HG03469 (cell line): ENCODE data around the gene SLC12A6.
"Not testable (repeated sequence)": the region's sequence is repeated elsewhere in the genome, so short reads cannot be mapped to it uniquely, and the experiment has no call there.

Experiments used
- ATAC-seq: cut with Tn5 transposase; IDR thresholded peaks from one replicate; pipeline ENCODE4 v1.9.1; 2021; ENCODE audit warnings: mild to moderate bottlenecking, moderate library complexity, moderate number of reproducible peaks; ENCODE audit not compliant: unreplicated experiment

The SLC12A6 gene

DNA sequence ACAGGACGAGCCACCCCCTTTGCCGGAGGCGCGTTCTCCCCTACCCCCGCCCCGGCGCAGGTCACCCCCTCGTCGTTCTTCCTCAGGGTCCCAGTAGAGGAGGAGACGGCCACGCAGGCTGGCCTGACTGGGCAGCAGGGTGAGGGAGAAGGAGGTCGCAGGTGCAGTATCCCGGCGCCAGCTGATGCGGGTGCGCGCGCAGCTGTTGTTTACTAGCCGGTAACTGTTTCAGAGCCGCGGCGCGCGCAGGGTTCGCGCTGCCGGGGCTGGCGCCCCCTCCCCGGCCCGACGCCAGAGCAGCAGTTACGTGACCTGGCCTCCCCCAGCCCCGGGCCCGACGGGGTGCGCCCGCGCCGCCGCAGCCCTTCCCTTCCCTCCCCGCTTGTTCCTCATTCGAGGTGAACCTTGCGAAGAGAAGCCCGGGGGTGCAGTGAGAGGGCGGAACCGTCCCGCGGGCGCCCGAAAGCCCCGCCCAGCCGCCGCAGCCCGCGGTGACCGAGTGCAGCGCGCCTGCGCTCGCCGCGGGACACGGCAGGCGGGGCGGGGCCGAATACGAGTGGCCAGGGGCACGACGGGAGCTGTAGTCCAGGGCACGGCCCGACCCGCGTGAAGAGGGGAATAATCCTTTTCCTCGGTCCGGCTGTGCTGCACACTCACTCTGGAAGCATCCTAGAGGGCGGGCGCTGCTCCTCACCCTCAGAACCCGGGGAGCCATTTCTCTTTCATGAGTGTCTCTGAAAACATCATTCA, at the start of gene SLC12A6:
SLC12A6 (minus strand) TSS at position 225 of the 750 bp plus-strand sequence. CDS start 1,101 bp downstream, outside the sequence.
- ATAC-seq = peak; percentile 50

DNA sequence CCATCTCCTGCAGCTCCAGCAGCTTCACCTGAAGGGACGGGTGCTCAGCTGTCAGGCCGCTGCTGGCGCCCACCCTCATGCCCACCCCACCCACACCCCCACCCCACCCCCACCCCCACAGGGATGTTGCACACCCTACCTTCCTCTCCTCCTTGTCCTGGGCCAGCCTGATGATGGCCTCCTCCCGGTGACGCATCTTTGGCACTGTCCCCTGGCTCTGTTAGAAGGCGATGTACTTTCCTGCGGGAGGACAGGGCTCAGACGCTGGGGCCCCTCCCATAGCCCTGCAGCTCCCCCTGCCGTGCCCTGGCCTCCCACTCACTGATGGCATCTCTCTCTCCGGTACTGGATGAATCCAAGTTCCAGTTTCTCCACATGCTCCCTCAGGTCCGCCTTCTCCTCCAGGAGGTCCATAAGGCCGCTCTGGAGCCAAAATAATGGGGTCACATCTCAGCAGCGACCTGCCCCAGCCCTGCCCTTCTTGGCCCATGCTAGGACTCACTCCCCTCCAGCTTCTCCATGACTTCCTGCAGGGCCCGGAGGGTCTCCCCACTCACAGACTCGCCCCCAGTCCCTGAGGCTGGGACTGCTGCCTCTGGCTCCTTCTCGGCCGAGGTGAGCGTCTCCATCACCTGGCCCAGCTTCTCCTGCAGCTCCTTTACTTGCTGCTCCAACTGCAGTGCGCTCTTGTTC, 44.4 kb upstream of the SLC12A6 start:
- ATAC-seq = not testable (repeated sequence)

DNA sequence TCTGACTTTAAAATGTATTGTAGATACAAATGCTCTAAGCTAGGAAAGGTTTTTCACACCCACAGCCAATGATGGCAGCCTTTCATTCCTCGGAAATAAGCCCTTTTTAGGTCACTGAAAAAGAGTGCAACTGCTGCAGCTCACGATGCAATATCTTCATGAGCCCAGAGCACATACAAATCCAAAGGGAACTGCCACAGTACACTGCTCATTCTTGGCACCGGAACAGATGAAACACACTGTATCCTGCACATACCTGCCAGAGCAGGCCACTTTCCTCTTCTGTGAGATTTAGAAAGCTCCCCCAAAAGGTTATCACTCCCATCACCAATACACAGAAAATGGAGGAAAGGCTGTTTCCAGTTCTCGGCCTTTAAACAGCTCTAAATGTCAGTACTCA, 42.9 kb upstream of the SLC12A6 start:
- ATAC-seq = not testable (repeated sequence)

DNA sequence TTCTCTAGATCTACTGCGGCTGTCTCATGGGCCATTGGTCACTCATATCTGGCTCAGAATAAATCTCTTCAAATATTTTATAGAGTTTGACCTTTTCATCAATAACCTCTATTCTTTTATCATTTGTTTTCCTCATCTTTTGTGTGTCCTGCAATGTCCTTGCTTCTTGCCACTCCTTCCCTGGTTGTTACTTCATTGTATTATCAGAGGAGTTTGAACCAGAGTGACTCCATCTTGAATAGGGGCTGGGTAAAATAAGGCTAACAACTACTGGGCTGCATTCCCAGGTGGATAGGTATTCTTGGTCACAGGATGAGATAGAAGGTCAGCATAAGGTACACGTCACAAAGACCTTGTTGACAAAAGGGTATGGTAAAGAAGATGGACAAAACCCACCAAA, 39.3 kb upstream of the SLC12A6 start:
- ATAC-seq = no peak

DNA sequence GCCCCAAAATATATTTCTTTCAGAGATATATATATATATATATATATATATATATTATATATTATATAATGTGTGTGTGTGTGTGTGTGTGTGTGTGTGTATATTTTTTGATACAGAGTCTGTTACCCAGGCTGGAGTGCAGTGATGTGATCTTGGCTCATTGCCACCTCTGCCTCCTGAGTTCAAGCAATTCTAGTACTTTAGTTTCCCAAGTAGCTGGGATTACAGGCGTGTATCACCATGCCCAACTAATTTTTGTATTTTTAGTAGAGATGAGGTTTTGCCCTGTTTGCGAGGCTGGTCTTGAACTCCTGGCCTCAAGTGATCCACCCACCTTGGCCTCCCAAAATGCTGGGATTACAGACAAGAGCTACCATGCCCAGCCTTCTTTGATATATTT, 38.0 kb upstream of the SLC12A6 start:
- not testable (repeated sequence) for ATAC-seq

DNA sequence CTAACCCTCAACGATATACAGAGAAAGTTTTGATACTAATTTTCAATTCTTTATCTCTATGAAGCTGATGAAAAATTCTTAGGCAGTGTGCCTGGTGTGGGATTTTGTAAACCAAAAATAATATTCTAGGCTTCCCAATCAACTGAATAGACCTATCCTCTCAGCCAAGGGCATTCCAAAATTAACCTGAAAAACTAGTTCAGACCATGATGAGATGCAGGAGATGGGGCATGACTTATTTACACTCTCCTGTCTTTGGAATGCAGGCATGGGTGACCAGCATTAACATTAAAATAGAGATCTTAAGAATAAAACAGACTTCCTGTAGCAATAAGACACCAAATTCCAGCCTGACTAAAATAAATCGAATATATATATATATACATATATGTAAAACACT, 37.2 kb upstream of the SLC12A6 start:
- no peak for ATAC-seq

DNA sequence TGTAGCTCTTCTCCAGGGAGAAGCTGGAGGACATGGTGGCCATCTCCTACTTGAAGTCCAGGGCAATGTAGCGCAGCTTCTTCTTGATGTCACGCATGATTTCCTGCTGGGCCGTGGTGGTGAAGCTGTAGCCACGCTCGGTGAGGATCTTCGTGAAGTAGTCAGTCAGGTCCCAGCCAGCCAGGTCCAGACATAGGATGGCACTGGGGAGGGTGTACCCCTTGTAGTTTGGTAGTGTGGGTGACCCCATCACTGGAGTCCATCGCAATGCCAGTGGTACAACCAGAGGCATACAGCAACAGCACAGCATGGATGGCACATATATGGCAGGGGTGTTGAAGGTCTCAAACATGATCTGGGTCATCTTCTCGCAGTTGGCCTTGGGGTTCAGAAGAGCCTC, 36.4 kb upstream of the SLC12A6 start:
- ATAC-seq = no peak

DNA sequence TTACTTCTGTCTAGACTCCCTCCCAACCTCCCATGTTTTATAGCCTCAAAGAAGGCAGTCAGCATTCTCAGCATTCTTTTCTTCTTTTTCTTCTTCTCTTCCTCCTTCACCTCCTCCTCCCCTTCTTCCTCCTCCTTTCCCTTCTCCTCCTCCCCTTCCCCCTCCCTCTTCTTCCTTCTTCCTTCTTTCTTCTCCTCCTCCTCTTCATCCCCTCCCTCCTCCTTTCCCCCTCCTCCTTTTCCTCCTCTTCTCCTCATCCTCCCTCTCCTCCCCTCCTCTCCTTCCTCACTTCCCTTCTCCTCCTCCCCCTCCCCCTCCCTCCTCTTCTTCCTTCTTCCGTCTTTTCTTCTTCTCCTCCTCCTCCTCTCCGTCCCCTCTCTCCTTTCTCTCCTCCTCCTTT, 33.1 kb upstream of the SLC12A6 start:
- no peak for ATAC-seq

DNA sequence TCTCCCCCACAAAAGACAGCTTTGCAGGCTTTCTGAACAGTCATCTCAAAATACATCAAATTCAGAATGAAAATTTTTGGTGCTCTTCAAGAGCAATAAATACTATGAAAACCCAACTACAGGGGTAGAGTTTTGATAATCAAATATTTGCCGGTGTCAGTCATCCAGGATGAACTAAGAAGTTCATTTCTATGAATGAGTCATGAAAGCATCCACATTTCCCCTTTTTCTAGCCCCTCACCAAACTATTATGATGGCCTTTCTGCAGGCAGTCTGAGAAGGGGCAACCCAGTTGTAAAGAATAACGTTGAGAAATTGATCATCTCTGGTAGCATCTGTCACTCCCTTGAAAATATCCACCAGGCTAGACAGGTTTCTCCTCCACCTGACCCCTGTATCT, 32.5 kb upstream of the SLC12A6 start:
- no peak for ATAC-seq

DNA sequence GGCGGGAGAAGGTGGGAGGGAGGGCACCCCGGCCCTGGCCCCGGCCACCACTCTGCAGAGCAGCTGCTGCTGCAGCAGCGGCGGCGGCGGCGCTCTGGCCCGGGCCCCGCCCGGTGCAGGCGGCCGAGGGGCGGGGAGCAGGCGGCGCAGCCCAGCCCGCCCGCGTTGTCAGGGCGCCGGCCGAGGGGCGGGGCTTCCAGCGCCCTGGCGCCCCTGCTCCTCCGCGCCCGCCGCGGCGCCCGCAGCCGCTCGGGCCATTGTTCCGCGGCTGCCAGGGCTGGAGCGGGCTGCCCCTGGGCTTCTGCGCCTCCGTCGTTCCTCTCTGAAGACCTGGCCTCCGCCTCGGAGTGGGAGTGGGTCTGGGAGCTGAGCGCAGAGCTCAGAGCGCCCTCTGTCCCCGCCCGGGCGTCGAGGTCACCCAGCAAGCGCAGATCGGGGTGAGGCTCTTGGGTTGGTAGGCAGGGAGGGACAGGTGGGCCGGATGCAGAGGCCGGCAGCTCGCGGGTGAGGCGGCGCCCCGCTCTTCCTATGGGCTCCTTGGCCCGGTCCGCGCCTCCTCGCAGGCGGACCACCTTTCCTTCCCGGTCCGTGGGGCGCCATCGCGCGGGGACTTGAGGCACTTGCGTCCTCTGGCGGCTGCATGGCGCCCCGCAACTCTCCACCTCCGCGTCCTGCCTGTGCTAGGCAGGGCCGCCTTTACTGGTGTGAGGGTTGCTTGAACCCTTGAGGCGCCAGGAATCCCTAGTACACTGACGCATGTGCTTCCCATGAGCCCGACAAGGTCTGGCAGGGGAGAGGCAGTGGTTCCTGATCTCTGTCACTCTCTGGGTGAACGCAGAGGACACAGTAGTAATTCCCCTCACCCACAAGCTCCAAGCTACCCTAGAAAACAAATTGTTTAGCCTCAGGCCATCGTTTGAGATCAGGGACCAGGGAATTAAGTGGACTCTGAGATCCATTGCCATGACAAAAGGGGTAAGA, 29.8 kb upstream of the SLC12A6 start, which contains the start of gene LPCAT4:
LPCAT4 (minus strand) TSS at position 96 of the 981 bp plus-strand sequence. CDS start 96 bp downstream, outside the sequence.
- peak; percentile 63 for ATAC-seq

DNA sequence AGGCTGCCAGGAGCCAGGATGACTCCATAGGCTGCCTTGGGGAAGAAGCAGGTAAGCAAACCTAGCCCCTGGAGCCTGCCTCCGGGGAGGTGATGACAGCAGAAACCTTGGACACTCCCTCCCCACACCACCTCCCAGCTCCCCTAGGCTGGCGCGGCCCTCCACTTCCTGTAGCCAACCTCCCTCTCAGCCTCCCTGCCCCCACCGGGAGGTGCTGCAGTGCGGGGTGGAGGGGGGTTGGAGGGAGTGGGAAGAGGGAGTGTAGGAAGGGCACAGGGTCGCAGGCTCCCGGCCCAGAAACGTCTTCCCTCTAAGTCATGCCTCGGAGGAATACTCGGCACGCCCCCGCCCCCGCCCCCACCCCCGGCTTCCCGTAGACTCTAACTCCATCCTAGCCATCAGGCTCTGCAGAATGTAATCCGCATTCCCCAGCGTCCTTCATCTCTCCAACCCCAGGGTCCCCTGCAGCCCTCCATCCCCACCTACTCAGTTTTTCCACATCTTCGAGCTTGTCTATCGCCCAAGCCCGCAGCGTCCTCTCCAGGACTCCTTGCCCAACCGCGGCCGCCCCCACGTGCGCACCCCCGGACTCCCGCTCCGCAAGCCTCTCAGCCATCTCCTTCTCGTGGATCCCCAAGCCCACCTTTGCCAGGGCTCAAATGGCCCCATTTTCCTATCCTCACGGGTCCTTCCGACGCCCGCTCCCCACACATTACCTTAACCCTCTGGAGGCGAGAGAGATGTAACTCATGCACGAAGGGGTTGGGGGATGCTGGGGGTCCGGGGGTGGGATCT, 28.9 kb upstream of the SLC12A6 start:
- no peak for ATAC-seq

DNA sequence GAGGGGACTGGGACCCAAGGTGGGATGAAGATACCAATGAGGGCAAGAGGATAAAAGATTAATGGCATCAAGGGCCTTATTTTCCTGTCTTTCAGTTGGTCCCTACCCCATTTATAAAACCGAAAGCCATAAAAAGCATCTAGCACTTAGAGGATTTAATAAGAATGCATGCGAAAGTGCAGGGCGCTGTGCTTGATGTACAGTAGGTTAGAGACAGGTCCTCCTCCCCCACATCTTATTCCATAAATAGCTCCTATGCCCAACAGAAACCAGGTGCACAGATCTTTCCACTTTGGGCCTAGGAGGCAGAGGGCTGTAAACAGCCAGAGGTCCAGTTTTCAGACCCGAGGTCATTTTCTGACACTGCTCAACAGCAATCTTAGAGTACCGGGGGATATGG, 28.3 kb upstream of the SLC12A6 start:
- no peak for ATAC-seq

DNA sequence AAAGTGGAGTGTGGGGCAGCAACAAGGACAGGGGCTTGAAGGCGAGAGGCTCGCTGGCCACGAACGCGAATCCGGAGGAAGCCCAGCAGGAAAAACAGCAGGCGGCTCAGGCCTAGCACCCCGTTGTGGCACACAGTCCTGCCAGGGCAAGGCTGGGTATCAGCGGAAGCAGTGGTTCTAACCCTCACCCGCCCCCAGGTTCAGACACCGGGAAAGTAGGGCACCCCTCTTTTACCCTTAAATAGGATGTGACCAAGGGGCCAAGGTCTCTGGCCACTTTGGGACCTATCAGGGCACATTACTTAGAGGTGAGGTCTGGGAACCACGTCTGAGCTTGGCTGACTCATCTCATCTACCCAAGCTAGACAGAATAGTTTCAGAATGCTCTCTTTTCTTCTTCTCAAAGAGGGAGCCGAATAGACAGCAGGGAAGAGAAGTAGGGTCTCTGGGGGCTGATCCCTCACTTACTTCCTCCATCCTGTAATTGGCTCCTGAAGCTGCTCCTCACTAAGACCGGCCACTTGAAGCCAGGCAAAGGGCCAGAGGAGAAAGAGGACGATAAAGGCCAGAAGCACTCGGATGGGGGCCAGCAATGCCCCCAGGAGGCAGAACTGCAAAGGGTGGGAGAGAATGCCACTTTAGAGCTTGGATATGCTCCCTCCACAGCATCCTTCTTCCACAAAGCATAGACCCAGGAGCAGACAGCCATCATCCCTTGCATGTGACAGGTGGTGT, 27.7 kb upstream of the SLC12A6 start:
- no peak for ATAC-seq

DNA sequence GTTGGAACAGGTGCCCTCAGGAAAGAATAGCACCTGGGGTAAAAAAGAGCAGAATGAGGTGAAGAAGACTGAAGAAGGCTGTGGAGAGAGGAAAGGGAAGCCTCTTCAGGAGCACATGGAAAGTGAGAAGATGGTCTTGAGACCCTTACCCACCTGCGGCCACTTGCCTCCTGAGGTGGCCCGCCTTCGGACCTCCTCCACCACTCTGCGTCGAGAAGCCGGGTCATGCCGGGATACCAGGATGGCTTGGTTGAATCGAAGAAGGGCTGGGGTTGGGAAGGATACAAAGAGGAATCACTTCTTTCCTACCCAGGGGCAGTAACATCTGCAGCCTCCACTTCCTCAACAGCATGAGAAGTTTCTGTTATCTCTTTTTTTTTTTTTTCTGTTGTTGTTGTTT, 26.5 kb upstream of the SLC12A6 start:
- ATAC-seq = no peak

DNA sequence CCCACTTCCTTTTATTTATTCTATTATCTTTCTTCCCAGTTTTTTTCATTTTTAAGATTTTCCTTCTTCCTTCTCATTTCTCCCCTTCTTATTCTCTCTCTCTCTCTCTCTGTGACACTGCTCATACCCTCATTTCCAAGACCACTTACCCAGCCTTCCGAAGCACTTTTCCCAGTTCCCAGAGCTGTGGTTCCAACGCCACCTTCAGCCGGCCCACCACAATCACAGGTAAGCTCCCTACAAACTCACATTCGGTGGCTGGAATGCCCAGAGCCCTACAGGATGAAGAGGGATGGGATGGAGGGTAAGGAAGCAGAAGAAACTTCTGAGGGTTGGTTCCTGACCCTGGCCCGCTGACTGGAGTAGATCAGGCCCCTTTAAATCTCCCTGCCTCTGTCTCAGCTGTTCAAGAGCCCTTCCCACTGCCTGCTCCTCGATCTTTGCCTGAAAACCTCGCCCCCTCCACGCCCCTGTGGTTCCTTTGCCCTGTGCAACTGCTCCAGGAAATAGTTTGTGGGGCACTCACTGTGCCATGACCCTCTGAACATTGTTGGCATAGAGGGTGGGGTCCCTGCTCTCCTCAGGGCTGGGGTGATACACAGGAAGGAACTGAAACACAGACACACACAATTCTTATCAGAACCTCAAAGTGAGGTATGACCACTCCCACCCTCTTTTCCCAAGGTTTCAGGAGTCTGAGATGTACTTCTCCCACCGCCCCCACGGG, 24.6 kb upstream of the SLC12A6 start:
- no peak for ATAC-seq

DNA sequence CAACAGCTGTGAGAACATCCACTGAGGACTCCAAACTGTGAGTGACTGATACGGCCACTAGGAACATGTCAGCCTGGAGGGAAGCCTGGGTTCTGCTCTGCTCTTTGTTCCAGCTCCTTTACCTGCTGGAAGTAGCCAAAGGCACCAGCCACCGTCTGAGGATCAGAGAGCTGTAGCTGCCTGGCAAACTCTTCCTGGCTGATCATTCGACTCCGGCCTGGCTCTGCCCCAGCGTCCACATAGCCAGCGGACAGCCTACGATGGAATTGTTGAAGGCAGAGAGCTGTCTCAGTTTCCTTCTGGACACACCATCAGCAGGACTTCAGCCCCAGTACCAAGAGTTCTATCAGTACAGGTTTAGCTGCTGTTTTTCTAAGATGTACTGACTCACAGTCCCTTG, 23.7 kb upstream of the SLC12A6 start:
- no peak for ATAC-seq

DNA sequence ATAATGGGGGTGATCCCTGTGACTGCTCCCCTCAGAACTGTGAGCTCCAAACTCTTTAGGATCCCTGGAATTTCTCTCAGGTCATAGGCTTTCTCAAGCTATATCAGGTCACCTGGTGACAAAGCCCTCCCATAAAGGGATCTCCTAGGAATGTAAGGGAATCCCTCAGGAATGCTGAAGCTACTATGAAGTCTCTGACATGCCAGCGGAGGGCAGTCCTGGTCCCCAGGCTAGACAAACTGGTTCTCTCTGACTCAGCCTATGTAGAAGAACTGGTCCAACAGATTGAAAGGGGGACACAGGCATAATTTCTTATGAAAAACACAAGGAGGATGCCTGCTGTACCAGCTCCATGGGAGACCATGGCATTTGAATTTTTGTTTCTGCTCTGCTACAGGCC, 22.7 kb upstream of the SLC12A6 start:
- ATAC-seq = no peak

DNA sequence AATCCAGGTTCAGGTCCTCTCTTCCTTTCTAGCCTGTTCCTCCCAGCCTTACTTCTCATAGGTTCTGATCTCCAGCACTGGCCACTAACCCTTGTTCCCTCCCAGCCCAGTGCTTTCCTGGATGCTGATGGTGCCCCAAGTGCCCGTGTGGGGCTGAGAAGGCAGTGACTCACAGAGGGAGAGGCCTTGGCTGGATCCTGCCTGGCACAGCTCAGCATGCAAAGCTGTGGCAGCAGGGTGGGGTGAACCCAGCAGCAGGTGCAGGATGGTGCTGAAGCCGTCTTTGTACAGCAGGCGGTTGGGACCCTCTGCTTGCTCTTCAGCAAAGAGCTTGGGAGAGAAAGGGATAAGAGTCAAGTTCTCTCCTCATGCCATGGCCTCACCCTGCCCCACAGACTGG, 21.8 kb upstream of the SLC12A6 start:
- no peak for ATAC-seq

DNA sequence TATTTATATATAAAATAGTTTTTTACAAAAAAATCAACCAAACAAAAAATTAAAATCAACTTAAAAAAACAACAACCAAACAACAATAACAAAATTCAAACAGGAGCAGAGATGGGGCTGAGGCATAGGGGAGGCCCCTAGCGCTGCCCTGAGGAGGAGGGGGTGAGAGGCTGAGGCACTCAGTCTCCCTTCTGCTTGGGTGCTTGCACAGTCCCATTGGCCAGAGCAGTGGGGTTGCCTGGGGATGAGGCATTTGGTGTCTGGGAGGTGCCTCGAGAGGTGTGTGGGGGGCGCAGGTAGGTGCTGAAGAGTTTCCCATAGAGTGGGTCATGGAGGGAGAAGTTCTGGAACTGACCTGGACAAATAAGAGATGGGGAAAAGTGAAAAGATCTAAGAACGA, 21.4 kb upstream of the SLC12A6 start:
- ATAC-seq = no peak
